Measurements from ENCODE around the gene ME1. TPM values are rescaled to one million over a fixed set of nuclear protein-coding genes. Genes with fewer than 3 reads are reported as not detected.

The ME1 gene
- total RNA-seq, 2 donors from 2014 or later, result 6.4 to 20.3 TPM

GRCh38 chr6:83389606-83390005 lies 41.2 kb downstream of the ME1 start:
- Histone ChIP-seq H3K4me3 (no peak overlapping the region), H3K36me3 (no peaks in the 10 kb centered on the region), H3K9me3 (no peaks in the 10 kb centered on the region), H3K27me3 (replicated peaks; ENCODE audit: insufficient read depth) (no peaks in the 10 kb centered on the region), H3K27ac (no peak overlapping the region), H3K4me1 (replicated peaks) (no peaks in the 10 kb centered on the region)
- 90% methylated on average over 2 of the region's 2 CpGs for WGBS
- intact Hi-C loops (cut with DNase I), result no loop called here
- no peak for TF ChIP-seq CTCF (IDR thresholded peaks at IDR 0.05)
- DNase-seq (ENCODE audit: low spot score), result no peak

GRCh38 chr6:83385473-83385872 lies 45.4 kb downstream of the ME1 start:
- intact Hi-C loops (cut with DNase I), result no loop called here
- no peaks in the 10 kb centered on the region for H3K9me3 ChIP-seq
- H3K27ac ChIP-seq, result no peak overlapping the region
- H3K27me3 ChIP-seq (replicated peaks; ENCODE audit: insufficient read depth), result no peaks in the 10 kb centered on the region
- H3K4me3 ChIP-seq, result no peak overlapping the region
- 67% methylated on average over 3 of the region's 3 CpGs for WGBS
- DNase-seq (ENCODE audit: low spot score), result no peak
- H3K36me3 ChIP-seq, result no peaks in the 10 kb centered on the region
- no peak for TF ChIP-seq POLR2AphosphoS5 (IDR thresholded peaks at IDR 0.05)
- TF ChIP-seq POLR2A (IDR thresholded peaks at IDR 0.05), result no peak
- TF ChIP-seq CTCF (IDR thresholded peaks at IDR 0.05), result no peak
- H3K4me1 ChIP-seq (replicated peaks), result no peaks in the 10 kb centered on the region

GRCh38 chr6:83384751-83385150 lies 46.1 kb downstream of the ME1 start:
- Histone ChIP-seq H3K4me3 (no peak overlapping the region), H3K27me3 (replicated peaks; ENCODE audit: insufficient read depth) (no peaks in the 10 kb centered on the region), H3K27ac (no peak overlapping the region), H3K36me3 (no peaks in the 10 kb centered on the region), H3K9me3 (no peaks in the 10 kb centered on the region), H3K4me1 (replicated peaks) (no peaks in the 10 kb centered on the region)
- no peak for DNase-seq (ENCODE audit: low spot score)
- intact Hi-C loops (cut with DNase I), result no loop called here
- no peak for TF ChIP-seq CTCF (IDR thresholded peaks at IDR 0.05)
- no peak for TF ChIP-seq POLR2AphosphoS5 (IDR thresholded peaks at IDR 0.05)

GRCh38 chr6:83381949-83382348 lies 48.9 kb downstream of the ME1 start:
- intact Hi-C loops (cut with DNase I), result no loop called here
- Histone ChIP-seq H3K27ac (no peak overlapping the region), H3K4me1 (replicated peaks) (no peaks in the 10 kb centered on the region), H3K27me3 (replicated peaks; ENCODE audit: insufficient read depth) (no peaks in the 10 kb centered on the region), H3K4me3 (no peak overlapping the region), H3K36me3 (no peaks in the 10 kb centered on the region), H3K9me3 (no peaks in the 10 kb centered on the region)
- no peak for DNase-seq (ENCODE audit: low spot score)
- TF ChIP-seq POLR2A (IDR thresholded peaks at IDR 0.05), result no peak
- no peak for TF ChIP-seq CTCF (IDR thresholded peaks at IDR 0.05)
- TF ChIP-seq POLR2AphosphoS5 (IDR thresholded peaks at IDR 0.05), result no peak
- WGBS, result 73% methylated on average over 2 of the region's 2 CpGs

GRCh38 chr6:83378621-83379388 lies 52.0 kb downstream of the ME1 start:
- DNase-seq (ENCODE audit: low spot score), result no peak
- TF ChIP-seq POLR2AphosphoS5 (IDR thresholded peaks at IDR 0.05), result no peak
- TF ChIP-seq POLR2A (IDR thresholded peaks at IDR 0.05), result no peak
- no peak for TF ChIP-seq CTCF (IDR thresholded peaks at IDR 0.05)
- intact Hi-C loops (cut with DNase I), result no loop called here

More at GRCh38 chr6:83378621-83379388, 52.0 kb downstream of the ME1 start:
- H3K27me3 ChIP-seq (replicated peaks; ENCODE audit: insufficient read depth), result no peaks in the 10 kb centered on the region
- H3K9me3 ChIP-seq, result no peaks in the 10 kb centered on the region
- no peaks in the 10 kb centered on the region for H3K36me3 ChIP-seq
- H3K27ac ChIP-seq, result no peak overlapping the region
- H3K4me1 ChIP-seq (replicated peaks), result no peaks in the 10 kb centered on the region
- no peak overlapping the region for H3K4me3 ChIP-seq

Measured in prostate gland (tissue), 2 donors.